Astrocyte (in vitro differentiated cells and primary cell): Measurements from ENCODE around the gene PRKCE.

Source experiments
- EZH2 ChIP-seq: IDR thresholded peaks from 2 replicates; pipeline ENCODE4 v1.6.1; 2012; ENCODE audit warnings: mild to moderate bottlenecking, low read length, inconsistent platforms; ENCODE audit not compliant: insufficient read depth
- TF ChIP-seq, protein P1 (sequence below): IDR thresholded peaks from 2 replicates; pipeline ENCODE4 v1.5.1; 2011; ENCODE audit warnings: low read depth, mild to moderate bottlenecking, inconsistent platforms, low read length, moderate library complexity; ENCODE audit not compliant: insufficient read depth

DNA sequence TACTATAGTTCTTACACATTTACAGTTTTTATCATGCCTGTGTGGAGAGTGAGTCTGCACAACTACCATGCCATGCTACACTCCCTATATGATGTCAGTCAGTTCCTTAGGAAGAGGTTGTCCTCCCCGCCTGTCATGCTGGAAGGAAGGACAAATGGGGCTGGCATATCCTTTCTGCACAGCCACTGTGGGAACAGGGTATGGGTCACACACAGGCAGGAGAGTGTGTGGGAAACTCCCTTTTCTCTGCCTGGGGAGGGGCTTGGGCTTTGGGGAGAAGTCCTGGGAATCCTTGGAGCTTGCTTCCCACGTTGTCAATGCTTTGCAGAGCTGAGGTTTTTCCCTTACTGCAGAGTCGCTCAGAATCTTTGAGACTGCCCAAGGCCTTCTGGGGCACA, 232.1 kb downstream of the PRKCE start:
- TF ChIP-seq, protein P1, sequence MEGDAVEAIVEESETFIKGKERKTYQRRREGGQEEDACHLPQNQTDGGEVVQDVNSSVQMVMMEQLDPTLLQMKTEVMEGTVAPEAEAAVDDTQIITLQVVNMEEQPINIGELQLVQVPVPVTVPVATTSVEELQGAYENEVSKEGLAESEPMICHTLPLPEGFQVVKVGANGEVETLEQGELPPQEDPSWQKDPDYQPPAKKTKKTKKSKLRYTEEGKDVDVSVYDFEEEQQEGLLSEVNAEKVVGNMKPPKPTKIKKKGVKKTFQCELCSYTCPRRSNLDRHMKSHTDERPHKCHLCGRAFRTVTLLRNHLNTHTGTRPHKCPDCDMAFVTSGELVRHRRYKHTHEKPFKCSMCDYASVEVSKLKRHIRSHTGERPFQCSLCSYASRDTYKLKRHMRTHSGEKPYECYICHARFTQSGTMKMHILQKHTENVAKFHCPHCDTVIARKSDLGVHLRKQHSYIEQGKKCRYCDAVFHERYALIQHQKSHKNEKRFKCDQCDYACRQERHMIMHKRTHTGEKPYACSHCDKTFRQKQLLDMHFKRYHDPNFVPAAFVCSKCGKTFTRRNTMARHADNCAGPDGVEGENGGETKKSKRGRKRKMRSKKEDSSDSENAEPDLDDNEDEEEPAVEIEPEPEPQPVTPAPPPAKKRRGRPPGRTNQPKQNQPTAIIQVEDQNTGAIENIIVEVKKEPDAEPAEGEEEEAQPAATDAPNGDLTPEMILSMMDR = no peak
- no peak for TF ChIP-seq EZH2
